Mesothelial cell of epicardium (in vitro differentiated cells): ENCODE results near the gene PSMA5. TPM values are rescaled to one million over a fixed set of nuclear protein-coding genes. Genes with fewer than 3 reads are reported as not detected.
A peak's percentile ranks its signal among the peaks of the same experiment; 100 is the strongest.

ENCODE experiments used
- DNase-seq, 2 experiments: peaks; one replicate each; pipeline ENCODE4 v3.0.0; 2021; ENCODE audit warnings: low spot score in 2 of 2; ENCODE audit not compliant: unreplicated experiment in 2 of 2
- H3K27ac Mint-ChIP-seq: 2 replicates; pipeline ENCODE4 v1.8.0; 2021; ENCODE audit warnings: mixed read lengths
- H3K27me3 Mint-ChIP-seq: 2 replicates; pipeline ENCODE4 v1.8.0; 2021; ENCODE audit warnings: low read depth, mixed read lengths
- H3K36me3 Mint-ChIP-seq: 2 replicates; pipeline ENCODE4 v1.8.0; 2021; ENCODE audit warnings: mixed read lengths
- H3K4me1 Mint-ChIP-seq: 2 replicates; pipeline ENCODE4 v1.8.0; 2021; ENCODE audit warnings: mixed read lengths
- H3K4me3 Mint-ChIP-seq: 2 replicates; pipeline ENCODE4 v1.8.0; 2021; ENCODE audit warnings: mild to moderate bottlenecking, moderate library complexity, mixed read lengths
- H3K9me3 Mint-ChIP-seq: 2 replicates; pipeline ENCODE4 v1.8.0; 2021; ENCODE audit warnings: mixed read lengths
- CTCF ChIP-seq: fragments of 200-600 bp; sonication (generic); IDR thresholded peaks from one replicate; pipeline ENCODE4 v1.5.0; 2021; ENCODE audit warnings: antibody characterized with exemption; ENCODE audit not compliant: unreplicated experiment
- total RNA-seq: library from RNA; stranded (reverse); gene quantifications from 3 replicates; pipeline ENCODE4 v1.2.1, GENCODE V29; 2021

PSMA5 gene
- total RNA-seq, 1 donor from 2014 or later, result 69.7 TPM

- Mint-ChIP-seq H3K27ac (peak overlapping the region; percentile 94), H3K9me3 (no peaks in the 10 kb centered on the region), H3K27me3 (no peaks in the 10 kb centered on the region), H3K4me1 (peaks cover 30% of the 10 kb centered on the region), H3K36me3 (no peaks in the 10 kb centered on the region), H3K4me3 (peak overlapping the region; percentile 91)
- no peak for TF ChIP-seq CTCF
- DNase-seq, result no peak
Measured at GRCh38 chr1:109425391-109426280, 612 bp downstream of the PSMA5 start.

- H3K4me1 Mint-ChIP-seq, result peaks cover 24% of the 10 kb centered on the region
- H3K4me3 Mint-ChIP-seq, result no peak overlapping the region
- H3K36me3 Mint-ChIP-seq, result peaks cover 7% of the 10 kb centered on the region
- DNase-seq, result no peak
- no peak overlapping the region for H3K27ac Mint-ChIP-seq
- TF ChIP-seq CTCF, result no peak
- H3K9me3 Mint-ChIP-seq, result no peaks in the 10 kb centered on the region
- H3K27me3 Mint-ChIP-seq, result no peaks in the 10 kb centered on the region
Measured at GRCh38 chr1:109423498-109423897, 2.8 kb downstream of the PSMA5 start.

GRCh38 chr1:109412551-109412950, 13.7 kb downstream of the PSMA5 start:
- no peaks in the 10 kb centered on the region for H3K27me3 Mint-ChIP-seq
- no peaks in the 10 kb centered on the region for H3K4me1 Mint-ChIP-seq
- no peak for DNase-seq
- no peak overlapping the region for H3K4me3 Mint-ChIP-seq
- TF ChIP-seq CTCF, result no peak
- H3K27ac Mint-ChIP-seq, result no peak overlapping the region
- peaks cover 40% of the 10 kb centered on the region for H3K36me3 Mint-ChIP-seq
- no peaks in the 10 kb centered on the region for H3K9me3 Mint-ChIP-seq

- Mint-ChIP-seq H3K9me3 (no peaks in the 10 kb centered on the region), H3K4me3 (no peak overlapping the region), H3K27ac (no peak overlapping the region), H3K4me1 (no peaks in the 10 kb centered on the region), H3K36me3 (peaks cover 35% of the 10 kb centered on the region), H3K27me3 (no peaks in the 10 kb centered on the region)
- DNase-seq, result no peak
- TF ChIP-seq CTCF, result no peak
Measured at GRCh38 chr1:109404838-109405237, 21.4 kb downstream of the PSMA5 start.

- peaks cover 1% of the 10 kb centered on the region for H3K27me3 Mint-ChIP-seq
- H3K4me1 Mint-ChIP-seq, result peaks cover 15% of the 10 kb centered on the region
Measured at GRCh38 chr1:109402025-109402424, 24.2 kb downstream of the PSMA5 start.

More at GRCh38 chr1:109402025-109402424, 24.2 kb downstream of the PSMA5 start:
- no peak overlapping the region for H3K27ac Mint-ChIP-seq
- peaks cover 23% of the 10 kb centered on the region for H3K36me3 Mint-ChIP-seq
- no peak for DNase-seq
- no peak for TF ChIP-seq CTCF
- no peak overlapping the region for H3K4me3 Mint-ChIP-seq
- H3K9me3 Mint-ChIP-seq, result no peaks in the 10 kb centered on the region
